GM21515 (cell line): ENCODE data around the gene CMPK2.
A peak's percentile ranks its signal among the peaks of the same experiment; 100 is the strongest.
"Not testable (repeated sequence)": the region's sequence is repeated elsewhere in the genome, so short reads cannot be mapped to it uniquely, and the experiment has no call there.

ENCODE experiments used
- ATAC-seq: cut with Tn5 transposase; IDR thresholded peaks from one replicate; pipeline ENCODE4 v1.9.1; 2021; ENCODE audit not compliant: unreplicated experiment

CMPK2 gene

GRCh38 chr2:6865346-6866274, at the start of gene CMPK2:
Gene CMPK2 (minus strand): TSS chr2:6865907. CDS start chr2:6865696, 211 bp downstream.
- peak; percentile 79 for ATAC-seq

- no peak for ATAC-seq
Measured at GRCh38 chr2:6915399-6915798, 49.7 kb upstream of the CMPK2 start.

- no peak for ATAC-seq
Measured at GRCh38 chr2:6914828-6915227, 49.1 kb upstream of the CMPK2 start.

GRCh38 chr2:6913415-6914157, 47.9 kb upstream of the CMPK2 start:
- ATAC-seq = no peak

- no peak for ATAC-seq
Measured at GRCh38 chr2:6911721-6912120, 46.0 kb upstream of the CMPK2 start.

- ATAC-seq = peak; percentile 99
Measured at GRCh38 chr2:6909431-6910385, 44.0 kb upstream of the CMPK2 start.

GRCh38 chr2:6908291-6908690, 42.6 kb upstream of the CMPK2 start:
- no peak for ATAC-seq

- ATAC-seq = no peak
Measured at GRCh38 chr2:6906165-6906741, 40.5 kb upstream of the CMPK2 start.

- no peak for ATAC-seq
Measured at GRCh38 chr2:6905668-6906067, 40.0 kb upstream of the CMPK2 start.

- ATAC-seq = not testable (repeated sequence)
Measured at GRCh38 chr2:6902581-6902980, 36.9 kb upstream of the CMPK2 start.

GRCh38 chr2:6896930-6897759, 31.4 kb upstream of the CMPK2 start:
- ATAC-seq = peak; percentile 67

- no peak for ATAC-seq
Measured at GRCh38 chr2:6893876-6894482, 28.3 kb upstream of the CMPK2 start.

- ATAC-seq = no peak
Measured at GRCh38 chr2:6888724-6889123, 23.0 kb upstream of the CMPK2 start.

- ATAC-seq = no peak
Measured at GRCh38 chr2:6887751-6888192, 22.1 kb upstream of the CMPK2 start.

- no peak for ATAC-seq
Measured at GRCh38 chr2:6885968-6886367, 20.3 kb upstream of the CMPK2 start.

- no peak for ATAC-seq
Measured at GRCh38 chr2:6885551-6885950, 19.8 kb upstream of the CMPK2 start.

GRCh38 chr2:6883448-6884122, 17.9 kb upstream of the CMPK2 start:
- ATAC-seq = no peak

- no peak for ATAC-seq
Measured at GRCh38 chr2:6881516-6881915, 15.8 kb upstream of the CMPK2 start.

GRCh38 chr2:6881046-6881445, 15.3 kb upstream of the CMPK2 start:
- no peak for ATAC-seq
